Vagina (tissue), 2 donors: Measurements from ENCODE around the gene GRB7. TPM values are rescaled to one million over a fixed set of nuclear protein-coding genes. Genes with fewer than 3 reads are reported as not detected.

ENCODE experiments used
- DNase-seq, 2 donors: peaks; one replicate each; pipeline ENCODE4 v3.0.0-alpha.2; 2017; ENCODE audit errors: extremely low spot score in 2 of 2
- H3K27ac ChIP-seq: fragments of 200-600 bp; sonication (generic); one replicate; pipeline ENCODE4 v1.5.1; 2019
- H3K27me3 ChIP-seq: fragments of 200-600 bp; sonication (generic); one replicate; pipeline ENCODE4 v1.5.1; 2019
- H3K36me3 ChIP-seq, 2 donors: fragments of 200-600 bp; sonication (generic); one replicate each; pipeline ENCODE4 v1.5.1; 2017 to 2019
- H3K4me1 ChIP-seq: fragments of 200-600 bp; sonication (generic); one replicate; pipeline ENCODE4 v1.5.1; 2019
- H3K4me3 ChIP-seq, 2 donors: fragments of 200-600 bp; sonication (generic); 1 replicate in 1 of 2; 2 replicates in 1 of 2; pipeline ENCODE4 v1.5.1; 2016 to 2019
- H3K9me3 ChIP-seq: fragments of 200-600 bp; sonication (generic); one replicate; pipeline ENCODE4 v1.5.1; 2019
- POLR2A ChIP-seq, 2 donors: fragments of 450-650 bp; IDR thresholded peaks; one replicate each; pipeline ENCODE4 v1.6.1; 2017; ENCODE audit warnings: antibody characterized with exemption in 2 of 2, mild to moderate bottlenecking in 2 of 2, moderate library complexity in 2 of 2
- POLR2AphosphoS5 ChIP-seq, 2 donors: sonication (generic); formaldehyde crosslinking; IDR thresholded peaks; one replicate each; pipeline ENCODE4 v1.9.0; 2017; ENCODE audit warnings: antibody characterized with exemption in 2 of 2, mild to moderate bottlenecking in 2 of 2, low read depth in 1 of 2; ENCODE audit not compliant: insufficient read depth in 1 of 2
- intact Hi-C: fragments of 100-400 bp; cut with DNase I; formaldehyde crosslinking; loops from one replicate; pipeline ENCODE4 v1.15.1; 2023
- total RNA-seq: library from RNA; depleted of rRNA; stranded (reverse); fragments of >200 nt; gene quantifications from one replicate; pipeline ENCODE4 v1.2.3, GENCODE V29; 2016
- TF ChIP-seq, protein P1 (sequence below), 3 experiments: fragments of 450-650 bp in 2 of 3; fragments of 200-600 bp in 1 of 3; sonication (generic) in 1 of 3; IDR thresholded peaks; one replicate each; pipeline ENCODE4 v1.5.1; 2017 to 2019; ENCODE audit warnings: antibody characterized with exemption in 3 of 3, mild to moderate bottlenecking in 2 of 3, moderate library complexity in 2 of 3

Gene GRB7
- total RNA-seq, 1 donor from 2014 or later, result 23.6 TPM

DNA sequence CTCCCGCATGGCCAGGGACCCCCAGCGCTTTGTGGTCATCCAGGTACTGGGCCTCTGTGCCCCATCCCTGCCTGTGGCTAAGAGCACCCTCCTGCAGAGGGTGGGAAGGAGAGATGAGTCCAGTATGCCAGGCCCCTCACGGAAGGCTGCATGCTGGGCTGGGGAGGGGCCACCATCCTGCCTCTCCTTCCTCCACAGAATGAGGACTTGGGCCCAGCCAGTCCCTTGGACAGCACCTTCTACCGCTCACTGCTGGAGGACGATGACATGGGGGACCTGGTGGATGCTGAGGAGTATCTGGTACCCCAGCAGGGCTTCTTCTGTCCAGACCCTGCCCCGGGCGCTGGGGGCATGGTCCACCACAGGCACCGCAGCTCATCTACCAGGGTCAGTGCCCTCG, 11.1 kb upstream of the GRB7 start:
- Histone ChIP-seq H3K4me3 (no peak overlapping the region), H3K36me3 (peaks cover 0 to 33% of the 10 kb centered on the region in 2 donors), H3K27ac (no peak overlapping the region), H3K4me1 (peaks cover 20% of the 10 kb centered on the region), H3K9me3 (no peaks in the 10 kb centered on the region), H3K27me3 (no peaks in the 10 kb centered on the region)
- intact Hi-C loops, result no loop called here
- TF ChIP-seq POLR2A (IDR thresholded peaks at IDR 0.05), result no peak
- no peak for TF ChIP-seq POLR2AphosphoS5 (IDR thresholded peaks at IDR 0.05; ENCODE audit: insufficient read depth in 1 of 2, low read depth in 1 of 2)
- TF ChIP-seq, protein P1, sequence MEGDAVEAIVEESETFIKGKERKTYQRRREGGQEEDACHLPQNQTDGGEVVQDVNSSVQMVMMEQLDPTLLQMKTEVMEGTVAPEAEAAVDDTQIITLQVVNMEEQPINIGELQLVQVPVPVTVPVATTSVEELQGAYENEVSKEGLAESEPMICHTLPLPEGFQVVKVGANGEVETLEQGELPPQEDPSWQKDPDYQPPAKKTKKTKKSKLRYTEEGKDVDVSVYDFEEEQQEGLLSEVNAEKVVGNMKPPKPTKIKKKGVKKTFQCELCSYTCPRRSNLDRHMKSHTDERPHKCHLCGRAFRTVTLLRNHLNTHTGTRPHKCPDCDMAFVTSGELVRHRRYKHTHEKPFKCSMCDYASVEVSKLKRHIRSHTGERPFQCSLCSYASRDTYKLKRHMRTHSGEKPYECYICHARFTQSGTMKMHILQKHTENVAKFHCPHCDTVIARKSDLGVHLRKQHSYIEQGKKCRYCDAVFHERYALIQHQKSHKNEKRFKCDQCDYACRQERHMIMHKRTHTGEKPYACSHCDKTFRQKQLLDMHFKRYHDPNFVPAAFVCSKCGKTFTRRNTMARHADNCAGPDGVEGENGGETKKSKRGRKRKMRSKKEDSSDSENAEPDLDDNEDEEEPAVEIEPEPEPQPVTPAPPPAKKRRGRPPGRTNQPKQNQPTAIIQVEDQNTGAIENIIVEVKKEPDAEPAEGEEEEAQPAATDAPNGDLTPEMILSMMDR (IDR thresholded peaks at IDR 0.05), result no peak
- no peak for DNase-seq

DNA sequence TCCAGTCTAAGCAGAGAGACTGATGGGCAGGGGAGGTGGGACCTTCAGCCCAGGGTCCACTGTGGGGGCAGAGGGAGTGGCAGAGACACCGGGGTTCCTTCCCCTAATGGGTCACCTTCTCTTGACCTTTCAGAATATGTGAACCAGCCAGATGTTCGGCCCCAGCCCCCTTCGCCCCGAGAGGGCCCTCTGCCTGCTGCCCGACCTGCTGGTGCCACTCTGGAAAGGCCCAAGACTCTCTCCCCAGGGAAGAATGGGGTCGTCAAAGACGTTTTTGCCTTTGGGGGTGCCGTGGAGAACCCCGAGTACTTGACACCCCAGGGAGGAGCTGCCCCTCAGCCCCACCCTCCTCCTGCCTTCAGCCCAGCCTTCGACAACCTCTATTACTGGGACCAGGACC, 10.2 kb upstream of the GRB7 start:
- H3K27me3 ChIP-seq, result no peaks in the 10 kb centered on the region
- TF ChIP-seq POLR2A (IDR thresholded peaks at IDR 0.05) (no peak), POLR2AphosphoS5 (IDR thresholded peaks at IDR 0.05; ENCODE audit: insufficient read depth in 1 of 2, low read depth in 1 of 2) (no peak)
- TF ChIP-seq, protein P1 (IDR thresholded peaks at IDR 0.05), result no peak
- no peak overlapping the region for H3K27ac ChIP-seq
- peaks cover 0 to 33% of the 10 kb centered on the region in 2 donors for H3K36me3 ChIP-seq
- peaks cover 20% of the 10 kb centered on the region for H3K4me1 ChIP-seq
- intact Hi-C loops, result no loop called here
- no peak overlapping the region for H3K4me3 ChIP-seq
- DNase-seq, result no peak
- H3K9me3 ChIP-seq, result no peaks in the 10 kb centered on the region

DNA sequence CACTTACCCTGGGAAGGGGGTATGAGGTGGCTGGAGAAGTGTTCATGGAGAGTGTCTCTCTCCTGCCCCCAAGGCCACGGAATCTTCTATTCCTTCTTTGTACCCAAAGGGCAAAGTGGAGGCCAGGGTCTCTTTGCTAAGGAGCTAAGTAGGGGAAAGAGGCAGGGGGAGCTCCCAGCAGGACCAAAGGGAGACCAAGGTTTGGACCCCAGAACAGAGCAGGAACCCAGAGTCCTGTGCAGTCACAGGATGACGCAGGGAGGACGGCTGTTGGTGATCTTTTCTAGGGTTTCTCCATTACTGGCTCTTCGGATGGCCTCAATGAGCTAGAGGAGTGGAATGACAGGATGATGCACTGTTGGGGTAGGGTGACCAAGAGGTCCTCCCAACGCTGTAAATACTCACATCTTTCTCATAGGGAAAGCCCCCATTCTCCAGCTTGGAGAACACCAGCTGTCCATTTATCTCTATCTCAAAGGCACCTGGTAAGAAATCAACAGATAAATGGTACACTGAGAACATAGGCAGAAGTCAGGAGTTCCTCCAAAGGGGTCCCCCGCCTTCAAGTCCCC, 8.4 kb upstream of the GRB7 start:
- Histone ChIP-seq H3K9me3 (no peaks in the 10 kb centered on the region), H3K27me3 (no peaks in the 10 kb centered on the region), H3K4me3 (peak overlapping the region; percentile 70 to 74), H3K27ac (peak overlapping the region; percentile 89), H3K36me3 (peaks cover 0 to 33% of the 10 kb centered on the region in 2 donors), H3K4me1 (peaks cover 20% of the 10 kb centered on the region)
- TF ChIP-seq POLR2A (IDR thresholded peaks at IDR 0.05), result no peak
- TF ChIP-seq, protein P1 (IDR thresholded peaks at IDR 0.05), result no peak
- no peak for TF ChIP-seq POLR2AphosphoS5 (IDR thresholded peaks at IDR 0.05; ENCODE audit: insufficient read depth in 1 of 2, low read depth in 1 of 2)
- no peak for DNase-seq
- intact Hi-C loops, result no loop called here

DNA sequence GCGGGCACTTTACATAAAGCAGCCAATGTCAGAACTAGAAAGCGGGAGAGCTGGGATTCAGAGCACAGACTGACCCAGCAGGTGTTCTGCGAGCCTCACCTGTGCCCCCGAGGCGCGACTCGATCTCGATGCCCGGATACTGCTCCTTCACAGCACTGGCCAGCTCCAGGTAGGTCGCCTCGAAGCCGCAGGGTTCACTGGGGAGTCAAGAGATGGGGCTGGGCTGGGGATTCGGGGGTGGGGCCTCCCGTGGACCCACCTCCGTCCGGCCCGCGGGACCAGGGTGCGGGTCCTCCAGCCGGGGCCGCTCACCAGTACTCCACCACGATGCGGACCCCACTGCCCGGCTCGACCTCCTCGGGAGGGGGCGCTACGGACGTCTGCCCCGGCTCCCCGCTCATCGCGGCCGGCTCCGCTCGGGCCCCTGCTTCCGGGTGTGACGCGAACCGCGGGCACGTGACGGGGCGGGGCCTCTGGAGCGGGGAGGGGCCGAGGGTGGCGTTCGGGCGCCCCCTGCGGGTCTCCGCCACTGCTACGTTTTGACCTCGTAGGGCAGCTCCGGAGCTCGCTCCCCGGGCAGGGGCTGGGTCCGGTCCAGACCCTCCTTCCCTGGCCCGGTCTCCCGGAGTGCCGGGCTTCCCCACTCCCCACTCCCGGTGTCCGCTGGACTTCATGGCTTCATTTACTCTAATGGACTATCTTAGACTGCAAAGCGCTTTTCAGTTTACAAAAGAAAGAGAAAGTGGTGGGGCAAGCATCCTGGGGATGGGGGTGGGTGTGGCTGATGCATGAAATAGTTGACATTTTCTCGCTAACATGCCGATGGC, 7.4 kb upstream of the GRB7 start, which contains the start of gene MIEN1:
TSS of gene MIEN1 (minus strand) at position 438 of the 827 bp plus-strand sequence. CDS start at position 401, 37 bp downstream.
- Histone ChIP-seq H3K4me3 (peak within 1 kb of the TSS; percentile 70 to 74), H3K9me3 (no peaks in the 10 kb centered on the region), H3K4me1 (peaks cover 20% of the 10 kb centered on the region), H3K36me3 (peaks cover 0 to 31% of the 10 kb centered on the region in 2 donors), H3K27ac (peak within 1 kb of the TSS; percentile 89), H3K27me3 (no peaks in the 10 kb centered on the region)
- TF ChIP-seq, protein P1 (IDR thresholded peaks at IDR 0.05), result peak; percentile 88 to 93 (median 88)
- TF ChIP-seq POLR2AphosphoS5 (IDR thresholded peaks at IDR 0.05; ENCODE audit: insufficient read depth in 1 of 2, low read depth in 1 of 2), result peak in 1 of 2 donors; percentile 94
- peak in 1 of 2 donors; percentile 77 for TF ChIP-seq POLR2A (IDR thresholded peaks at IDR 0.05)
- no peak for DNase-seq
- intact Hi-C loops, result loop anchor here (5.0 kb wide), 1 partner anchor 48 kb away; no protein-coding TSS in a partner anchor
